Measurements from ENCODE around the gene C1orf56. TPM values are rescaled to one million over a fixed set of nuclear protein-coding genes. Genes with fewer than 3 reads are reported as not detected.

Gene C1orf56
- total and polyA plus RNA-seq, 2 experiments from 2014 or later, result 13.6 to 15.6 TPM

DNA sequence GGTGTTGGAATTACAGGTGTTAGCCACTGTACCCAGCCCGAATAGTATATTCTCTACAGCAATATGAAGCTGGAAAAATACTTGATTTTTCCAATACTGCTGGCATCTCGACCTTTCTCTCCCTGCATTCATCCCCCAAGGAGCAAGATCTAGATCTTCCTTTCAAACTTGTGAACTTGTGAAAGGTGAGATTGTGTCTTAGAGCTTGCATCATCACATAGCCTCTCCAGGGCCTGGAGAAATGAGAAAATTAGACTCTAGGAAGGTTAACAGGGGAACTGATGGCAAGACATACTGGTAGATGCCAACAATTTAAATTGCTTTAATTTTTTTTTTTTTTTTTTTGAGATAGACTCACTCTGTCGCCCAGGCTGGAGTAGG, 37.2 kb upstream of the C1orf56 start:
- no peaks in the 10 kb centered on the region for H3K9me3 ChIP-seq (ENCODE audit: low read depth)
- TF ChIP-seq CTCF (IDR thresholded peaks at IDR 0.05; ENCODE audit: low read depth, low read length), result no peak
- peaks cover 57% of the 10 kb centered on the region for H3K4me1 ChIP-seq (ENCODE audit: low read depth)
- H3K27ac ChIP-seq, result no peak overlapping the region
- no peak for DNase-seq (ENCODE audit: low read depth in 1 of 2, low spot score in 1 of 2)
- H3K4me3 ChIP-seq, result no peak overlapping the region
- H3K36me3 ChIP-seq, result no peaks in the 10 kb centered on the region
- no peaks in the 10 kb centered on the region for H3K27me3 ChIP-seq

- TF ChIP-seq CTCF (IDR thresholded peaks at IDR 0.05; ENCODE audit: low read depth, low read length), result no peak
- Histone ChIP-seq H3K27me3 (no peaks in the 10 kb centered on the region), H3K4me1 (ENCODE audit: low read depth) (peaks cover 49% of the 10 kb centered on the region), H3K4me3 (no peak overlapping the region), H3K27ac (peak overlapping the region; percentile 92), H3K9me3 (ENCODE audit: low read depth) (no peaks in the 10 kb centered on the region), H3K36me3 (no peaks in the 10 kb centered on the region)
- no peak for DNase-seq (ENCODE audit: low read depth in 1 of 2, low spot score in 1 of 2)
These were observed 36.2 kb upstream of the C1orf56 start for GRCh38 chr1:151011154-151011850.

- TF ChIP-seq CTCF (IDR thresholded peaks at IDR 0.05; ENCODE audit: low read depth, low read length), result no peak
- peak overlapping the region; percentile 92 for H3K27ac ChIP-seq
- no peaks in the 10 kb centered on the region for H3K9me3 ChIP-seq (ENCODE audit: low read depth)
- H3K4me3 ChIP-seq, result no peak overlapping the region
- H3K36me3 ChIP-seq, result no peaks in the 10 kb centered on the region
- peak; percentile 24 to 75 for DNase-seq (ENCODE audit: low read depth in 1 of 2, low spot score in 1 of 2)
- no peaks in the 10 kb centered on the region for H3K27me3 ChIP-seq
- H3K4me1 ChIP-seq (ENCODE audit: low read depth), result peaks cover 45% of the 10 kb centered on the region
These were observed 34.7 kb upstream of the C1orf56 start for GRCh38 chr1:151012684-151013471.

- H3K9me3 ChIP-seq (ENCODE audit: low read depth), result no peaks in the 10 kb centered on the region
- H3K36me3 ChIP-seq, result no peaks in the 10 kb centered on the region
- no peak overlapping the region for H3K4me3 ChIP-seq
- no peaks in the 10 kb centered on the region for H3K27me3 ChIP-seq
- peaks cover 44% of the 10 kb centered on the region for H3K4me1 ChIP-seq (ENCODE audit: low read depth)
- peak overlapping the region; percentile 92 for H3K27ac ChIP-seq
- DNase-seq (ENCODE audit: low read depth in 1 of 2, low spot score in 1 of 2), result peak; percentile 86 to 94
- peak; percentile 25 for TF ChIP-seq CTCF (IDR thresholded peaks at IDR 0.05; ENCODE audit: low read depth, low read length)
These were observed 34.0 kb upstream of the C1orf56 start for GRCh38 chr1:151013518-151013917.

DNA sequence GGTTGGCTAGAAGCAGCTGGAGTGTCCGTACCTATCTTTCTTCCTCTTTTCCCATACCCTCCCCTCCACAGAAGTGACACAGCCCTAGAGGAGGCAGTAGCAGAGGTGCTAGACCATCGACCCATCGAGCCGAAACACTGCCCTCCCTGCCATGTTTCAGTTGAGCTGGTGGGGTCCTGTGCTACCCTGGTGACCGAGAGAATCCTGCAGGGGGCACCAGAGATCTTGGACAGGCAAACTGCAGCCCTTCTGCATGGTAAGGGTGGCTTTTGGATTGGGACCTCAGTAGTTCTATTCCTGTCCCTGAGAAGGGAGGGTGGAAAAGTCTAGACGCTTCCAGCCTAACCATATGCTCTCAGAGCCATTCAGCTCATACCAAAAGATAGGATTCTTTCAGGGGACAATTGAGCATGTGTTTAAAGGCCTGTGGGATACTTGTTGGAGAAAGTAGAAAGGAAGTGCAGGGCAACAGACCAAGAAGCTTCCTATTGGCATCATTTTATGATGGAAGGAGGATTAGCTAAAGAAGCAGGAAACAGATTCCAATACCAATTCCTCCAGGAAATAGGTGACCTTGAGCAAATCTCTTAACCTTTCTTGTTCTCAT, 22.9 kb upstream of the C1orf56 start:
- H3K27ac ChIP-seq, result peak overlapping the region; percentile 30
- H3K27me3 ChIP-seq, result no peaks in the 10 kb centered on the region
- TF ChIP-seq CTCF (IDR thresholded peaks at IDR 0.05; ENCODE audit: low read depth, low read length), result peak; percentile 80
- H3K9me3 ChIP-seq (ENCODE audit: low read depth), result no peaks in the 10 kb centered on the region
- peak; percentile 78 to 88 for DNase-seq (ENCODE audit: low read depth in 1 of 2, low spot score in 1 of 2)
- peaks cover 20% of the 10 kb centered on the region for H3K36me3 ChIP-seq
- no peak overlapping the region for H3K4me3 ChIP-seq
- H3K4me1 ChIP-seq (ENCODE audit: low read depth), result peaks cover 11% of the 10 kb centered on the region
